Cerebellar nuclear complex (tissue), 1 donor: ENCODE data around the gene FKBP6.
"Not testable (repeated sequence)": the region's sequence is repeated elsewhere in the genome, so short reads cannot be mapped to it uniquely, and the experiment has no call there.

Source experiments
- DNase-seq, 2 experiments: peaks; one replicate each; lab custom pipeline; 2025; lab: John Stamatoyannopoulos, UW

Gene FKBP6, protein sequence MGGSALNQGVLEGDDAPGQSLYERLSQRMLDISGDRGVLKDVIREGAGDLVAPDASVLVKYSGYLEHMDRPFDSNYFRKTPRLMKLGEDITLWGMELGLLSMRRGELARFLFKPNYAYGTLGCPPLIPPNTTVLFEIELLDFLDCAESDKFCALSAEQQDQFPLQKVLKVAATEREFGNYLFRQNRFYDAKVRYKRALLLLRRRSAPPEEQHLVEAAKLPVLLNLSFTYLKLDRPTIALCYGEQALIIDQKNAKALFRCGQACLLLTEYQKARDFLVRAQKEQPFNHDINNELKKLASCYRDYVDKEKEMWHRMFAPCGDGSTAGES

DNA sequence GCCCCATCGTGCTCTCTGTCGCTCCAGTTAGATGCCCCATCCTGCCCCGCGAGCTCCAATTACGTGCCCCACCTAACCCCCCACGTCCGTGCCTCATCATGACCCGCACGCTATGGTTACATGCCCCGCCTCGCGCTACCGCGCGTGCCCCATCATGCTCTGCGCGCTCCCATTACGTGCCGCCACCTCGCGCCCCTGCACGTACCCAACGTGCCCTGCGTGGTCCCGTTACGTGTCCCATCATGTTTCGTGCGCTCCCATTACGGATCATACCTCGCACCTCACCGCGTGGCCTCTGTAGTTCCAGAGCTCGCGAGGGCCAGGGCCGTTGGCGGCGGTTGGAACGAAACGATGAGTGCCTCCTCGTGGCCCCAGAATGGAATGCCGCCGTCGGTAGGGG lies at the start of gene FKBP6, which contains the start of gene TRIM50:
FKBP6 (plus strand) TSS at position 240 of the 400 bp plus-strand sequence. CDS start 268 bp downstream, outside the sequence.
TRIM50 (minus strand) TSS at position 161 of the 400 bp plus-strand sequence. CDS start 3,295 bp downstream, outside the sequence.
- not testable (repeated sequence) for DNase-seq

DNA sequence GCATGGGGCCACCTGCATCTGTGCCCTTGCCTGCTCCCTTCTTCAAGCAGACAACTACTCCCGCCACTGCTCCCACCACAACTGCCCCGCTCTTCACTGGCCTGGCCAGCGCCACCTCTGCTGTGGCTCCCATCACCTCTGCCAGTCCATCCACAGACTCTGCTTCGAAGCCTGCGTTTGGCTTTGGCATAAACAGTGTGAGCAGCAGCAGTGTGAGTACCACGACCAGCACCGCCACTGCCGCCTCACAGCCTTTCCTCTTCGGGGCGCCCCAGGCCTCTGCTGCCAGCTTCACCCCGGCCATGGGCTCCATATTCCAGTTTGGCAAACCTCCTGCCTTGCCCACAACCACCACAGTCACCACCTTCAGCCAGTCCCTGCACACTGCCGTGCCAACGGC lies 30.7 kb upstream of the FKBP6 start:
- not testable (repeated sequence) for DNase-seq

DNA sequence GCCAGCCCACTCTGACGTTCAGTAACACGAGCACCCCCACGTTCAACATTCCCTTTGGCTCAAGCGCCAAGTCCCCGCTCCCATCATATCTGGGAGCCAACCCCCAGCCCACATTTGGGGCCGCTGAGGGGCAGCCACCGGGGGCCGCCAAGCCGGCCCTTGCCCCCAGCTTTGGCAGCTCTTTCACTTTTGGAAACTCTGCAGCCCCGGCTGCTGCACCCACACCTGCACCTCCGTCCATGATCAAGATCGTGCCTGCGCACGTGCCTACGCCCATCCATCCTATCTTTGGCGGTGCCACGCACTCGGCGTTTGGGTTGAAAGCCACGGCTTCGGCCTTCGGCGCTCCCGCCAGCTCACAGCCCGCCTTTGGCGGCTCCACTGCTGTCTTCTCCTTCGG lies 30.3 kb upstream of the FKBP6 start:
- not testable (repeated sequence) for DNase-seq

DNA sequence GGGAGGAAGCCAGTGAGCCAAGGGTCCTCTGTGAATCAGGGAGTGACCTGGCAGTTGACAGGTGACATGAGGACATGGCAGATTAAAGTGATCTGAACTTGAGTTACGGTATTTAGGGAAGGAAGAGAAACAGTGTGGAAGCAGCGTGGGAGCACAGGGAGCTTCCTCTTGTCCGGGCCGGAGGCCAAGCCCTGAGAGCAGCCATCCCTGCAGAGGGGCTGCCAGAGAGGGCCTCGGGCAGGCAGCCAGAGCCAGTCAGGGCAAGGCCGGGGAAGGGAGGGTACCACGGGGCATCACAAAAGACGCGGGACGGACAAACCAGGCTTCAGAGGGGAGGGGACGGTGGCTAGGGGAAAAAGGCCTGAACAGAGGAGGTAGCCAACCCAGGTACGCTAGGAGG lies 28.1 kb upstream of the FKBP6 start:
- DNase-seq, result not testable (repeated sequence)

DNA sequence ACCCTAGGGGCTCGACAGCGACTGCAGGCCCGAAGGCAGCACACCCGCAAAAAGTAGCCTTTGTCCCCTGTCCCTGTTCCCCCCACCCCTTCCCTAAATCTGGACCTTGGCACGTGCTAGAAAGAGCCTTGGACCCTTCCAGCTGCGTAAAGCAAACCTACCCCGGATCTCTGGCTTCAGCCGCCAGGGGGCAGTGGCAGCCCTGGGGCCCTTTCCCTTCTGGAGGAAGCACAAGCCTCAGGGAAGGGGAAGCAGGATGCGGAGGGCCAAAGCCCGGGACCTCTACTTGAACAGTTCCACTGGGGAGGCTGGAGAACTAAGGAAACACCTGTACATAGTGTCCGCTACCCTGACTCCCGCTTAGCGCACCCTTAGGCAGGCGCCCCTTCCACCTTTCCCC lies 26.9 kb upstream of the FKBP6 start:
- DNase-seq, result not testable (repeated sequence)

DNA sequence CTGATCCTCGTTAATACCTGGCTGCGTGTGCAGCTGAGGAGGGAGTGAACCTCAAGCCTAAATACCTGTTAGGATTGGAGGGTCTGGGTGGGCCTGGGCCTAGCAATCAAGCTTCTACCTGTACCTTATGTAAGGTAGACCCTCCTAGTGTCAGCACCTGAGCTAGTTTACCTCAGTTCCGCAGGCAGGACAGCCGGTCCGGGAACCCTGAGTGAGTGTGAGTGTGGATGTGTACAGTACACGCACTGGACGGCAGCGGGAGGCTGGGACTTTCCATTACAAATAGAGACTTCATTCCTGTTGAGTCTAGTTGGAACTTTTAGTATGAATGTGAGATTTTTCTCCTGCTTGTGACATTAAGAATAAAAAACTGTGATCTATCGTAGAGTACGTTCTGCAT lies 25.1 kb upstream of the FKBP6 start:
- not testable (repeated sequence) for DNase-seq

DNA sequence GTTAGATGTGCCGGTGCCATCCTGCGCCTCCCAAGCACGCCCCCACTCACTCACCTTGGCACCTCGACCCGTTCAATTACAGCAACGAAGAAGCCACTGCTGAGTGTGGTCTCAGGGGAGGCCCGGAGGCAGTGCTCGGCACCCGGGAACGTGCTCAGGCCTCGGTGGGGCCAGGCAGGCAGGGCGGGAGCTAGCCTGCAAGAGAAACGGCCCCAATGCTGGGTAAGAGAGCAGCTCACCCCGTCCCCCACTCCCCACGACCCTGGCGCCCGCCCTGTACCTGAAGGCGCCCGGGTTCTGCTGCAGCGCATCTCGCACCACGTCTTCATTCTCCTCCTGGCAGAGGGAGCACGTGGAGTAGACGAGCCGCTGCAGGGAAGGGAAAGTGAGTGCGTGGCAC lies 24.4 kb upstream of the FKBP6 start:
- DNase-seq, result no peak

DNA sequence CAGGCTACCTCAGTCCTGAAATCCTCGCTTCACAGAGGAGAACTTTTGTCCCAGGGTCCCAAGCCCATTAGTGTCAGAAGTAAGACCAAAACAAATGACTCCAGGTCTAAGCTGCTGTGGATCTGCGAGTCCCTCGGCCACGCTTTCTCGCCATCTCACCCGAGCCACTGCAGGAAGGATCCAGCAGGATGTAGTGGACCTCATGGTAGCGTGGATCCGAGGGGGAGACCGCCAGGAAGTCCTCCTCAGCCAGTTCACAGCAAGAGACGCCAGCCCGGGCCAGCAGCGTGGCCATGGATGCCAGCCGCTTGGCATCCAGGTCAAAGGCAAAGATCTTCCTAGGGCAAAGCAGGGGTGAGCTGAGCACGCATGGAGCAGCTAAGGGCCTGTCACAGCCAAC lies 23.9 kb upstream of the FKBP6 start:
- DNase-seq, result no peak

DNA sequence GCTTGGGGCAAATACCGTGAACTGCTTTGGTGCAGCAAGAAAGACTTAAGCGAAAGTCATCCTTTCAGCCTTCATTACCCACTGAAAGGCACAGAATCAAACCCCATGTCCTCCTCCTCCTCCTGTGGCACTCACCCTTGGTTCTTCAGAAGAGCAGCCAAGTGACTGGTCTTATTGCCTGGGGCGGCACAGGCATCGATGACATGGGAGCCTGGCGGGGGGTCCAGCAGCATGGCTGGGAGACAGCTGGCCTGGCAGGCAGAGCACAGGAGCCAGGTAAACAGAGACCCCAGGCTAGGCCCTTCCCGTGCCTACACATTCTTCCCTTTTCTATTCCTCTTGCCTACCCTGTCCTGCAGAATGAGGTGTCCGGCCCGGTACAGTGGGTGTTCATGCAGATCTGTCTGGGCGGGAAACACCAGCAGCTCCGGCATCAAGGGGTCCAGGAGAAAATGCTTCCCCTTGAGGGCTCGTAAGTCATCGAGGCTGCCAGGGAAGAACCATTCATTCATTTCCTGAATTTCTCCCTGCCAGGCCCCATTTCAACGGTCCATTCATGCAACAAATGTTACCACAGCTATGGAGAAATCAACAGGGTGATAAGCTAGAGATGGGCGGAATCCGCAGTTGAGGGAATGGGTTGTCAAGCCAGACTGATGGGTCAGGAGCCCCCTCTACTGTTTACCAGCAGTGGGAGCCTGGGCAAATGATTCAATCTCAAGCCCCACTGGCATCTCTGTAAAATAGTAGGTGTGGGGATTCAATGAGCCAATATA lies 23.2 kb upstream of the FKBP6 start:
- DNase-seq, result not testable (repeated sequence)

DNA sequence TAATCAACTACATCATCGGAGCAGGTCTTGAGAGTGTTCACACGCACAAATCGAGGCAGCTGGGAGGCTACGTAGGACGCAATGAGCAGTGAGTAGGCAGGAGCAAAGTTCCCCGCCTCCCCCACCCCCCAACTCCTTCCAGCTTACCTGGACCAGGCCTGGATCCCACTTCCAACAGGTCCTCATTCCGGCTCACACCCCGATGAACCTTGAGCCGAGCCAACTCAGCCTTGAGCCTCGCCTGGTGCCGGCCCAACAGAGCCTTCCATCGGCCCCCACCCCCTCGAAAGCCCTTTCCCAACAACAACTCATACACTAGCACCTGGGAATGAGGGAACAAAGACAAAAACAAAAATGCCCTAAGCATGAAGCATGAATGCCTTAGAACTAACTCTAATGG lies 20.5 kb upstream of the FKBP6 start:
- DNase-seq, result no peak

DNA sequence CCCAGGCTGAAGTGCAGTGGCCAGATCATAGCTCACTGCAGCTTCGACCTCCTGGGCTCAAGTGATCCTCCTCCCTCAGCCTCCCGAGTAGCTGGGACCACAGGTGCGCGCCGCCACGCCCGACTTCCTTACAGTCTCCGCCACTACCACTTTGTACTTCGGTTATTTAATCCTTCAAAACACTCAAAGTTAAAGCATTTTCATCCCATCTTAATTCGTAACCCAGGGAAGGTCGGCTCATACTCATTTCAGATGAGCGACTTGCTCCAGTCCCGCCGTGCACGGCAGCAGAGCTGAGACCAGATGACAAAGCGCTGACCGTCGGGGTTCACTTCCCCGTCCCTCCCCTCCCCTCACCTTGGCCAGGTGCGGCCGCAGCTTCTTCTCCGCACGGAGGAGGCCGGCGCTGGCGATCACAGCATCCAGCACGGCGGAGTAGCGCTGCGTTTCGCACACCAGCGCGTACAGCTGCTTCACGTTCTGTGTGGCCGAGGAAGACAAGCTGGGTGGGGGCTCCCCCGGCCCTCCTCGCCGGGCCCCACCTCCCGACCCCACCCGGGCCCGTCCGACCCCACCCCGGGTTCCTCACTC lies 19.8 kb upstream of the FKBP6 start:
- no peak for DNase-seq

DNA sequence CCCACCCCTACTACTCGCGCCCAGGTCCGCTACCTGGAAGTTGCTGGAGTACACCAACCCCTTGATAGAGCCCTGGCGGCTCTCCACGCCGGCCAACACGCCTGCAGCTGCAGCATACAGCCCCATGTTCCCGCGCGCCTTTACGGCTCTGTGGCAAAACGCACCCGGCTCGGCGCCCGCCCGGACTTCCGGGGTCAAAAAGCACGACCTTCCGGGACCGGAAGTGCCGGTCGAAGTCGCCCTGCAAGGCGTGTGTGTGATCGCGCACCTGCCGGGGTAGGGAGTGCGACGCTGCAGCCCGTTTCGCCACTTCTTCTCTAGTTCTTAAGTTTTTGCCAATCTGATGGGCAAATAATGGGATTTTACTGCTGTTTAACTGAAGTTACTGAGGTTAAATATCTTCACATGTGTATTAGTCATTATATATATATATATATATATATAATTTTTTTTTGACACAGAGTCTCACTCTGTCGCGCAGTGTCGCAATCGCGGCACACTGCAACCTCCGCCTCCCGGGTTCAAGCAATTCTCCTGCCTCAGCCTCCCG lies 19.2 kb upstream of the FKBP6 start, which contains the start of gene NSUN5:
NSUN5 (minus strand) TSS at position 162 of the 550 bp plus-strand sequence; CDS start at position 126, 36 bp downstream.
- DNase-seq, result no peak

DNA sequence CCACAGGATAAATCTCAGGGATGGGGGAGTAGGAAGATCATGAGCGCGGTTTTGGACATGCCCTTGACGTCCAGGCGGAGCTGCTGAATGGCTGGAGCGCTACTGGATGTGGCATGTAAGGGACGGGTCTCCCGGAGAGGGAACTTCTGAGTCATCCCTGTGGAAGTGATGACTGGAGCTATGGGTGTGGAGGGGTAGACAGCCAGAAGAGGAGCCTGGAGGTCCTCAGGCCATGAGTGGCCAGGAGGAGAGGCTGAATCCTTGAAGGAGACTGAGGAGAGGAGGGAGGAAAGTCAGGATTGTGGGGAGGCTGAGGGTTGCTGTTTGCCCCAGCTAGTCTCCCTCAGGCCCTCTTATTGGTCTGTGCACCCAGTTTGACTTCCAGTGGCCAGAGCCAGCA lies 16.5 kb upstream of the FKBP6 start:
- not testable (repeated sequence) for DNase-seq

DNA sequence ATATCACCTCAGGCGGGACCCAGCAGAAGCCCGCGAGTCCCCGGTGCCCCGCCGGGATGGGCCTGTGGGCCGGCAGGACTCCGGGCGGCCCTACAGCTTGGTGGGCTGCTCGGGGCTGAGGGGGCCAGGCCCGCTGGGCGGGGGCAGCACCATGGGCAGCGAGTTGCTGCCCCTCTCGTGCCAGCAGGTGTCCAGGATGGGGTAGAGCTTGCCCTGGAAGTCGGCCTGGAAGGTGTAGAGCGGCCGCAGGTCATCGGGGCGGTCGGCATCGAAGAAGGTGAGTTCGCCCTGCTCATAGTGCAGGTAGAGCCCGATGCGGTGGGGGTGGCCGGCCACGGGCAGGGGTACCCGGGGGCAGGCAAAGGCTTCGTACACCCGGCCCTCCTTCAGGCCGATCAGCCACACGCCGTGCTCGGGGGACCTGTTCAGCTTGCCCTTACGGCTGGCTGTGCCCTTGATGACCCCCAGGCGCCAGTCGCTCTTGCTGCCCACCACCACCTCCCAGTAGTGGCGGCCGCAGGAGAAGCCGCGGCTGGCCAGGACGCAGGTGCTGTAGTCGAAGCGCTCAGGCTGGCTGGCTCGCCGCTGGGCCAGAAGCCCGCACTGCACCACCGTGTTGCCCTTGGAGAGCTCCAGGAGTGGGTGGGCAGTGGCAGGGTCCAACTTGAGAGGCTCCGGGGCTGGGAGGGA lies 15.0 kb upstream of the FKBP6 start:
- no peak for DNase-seq

DNA sequence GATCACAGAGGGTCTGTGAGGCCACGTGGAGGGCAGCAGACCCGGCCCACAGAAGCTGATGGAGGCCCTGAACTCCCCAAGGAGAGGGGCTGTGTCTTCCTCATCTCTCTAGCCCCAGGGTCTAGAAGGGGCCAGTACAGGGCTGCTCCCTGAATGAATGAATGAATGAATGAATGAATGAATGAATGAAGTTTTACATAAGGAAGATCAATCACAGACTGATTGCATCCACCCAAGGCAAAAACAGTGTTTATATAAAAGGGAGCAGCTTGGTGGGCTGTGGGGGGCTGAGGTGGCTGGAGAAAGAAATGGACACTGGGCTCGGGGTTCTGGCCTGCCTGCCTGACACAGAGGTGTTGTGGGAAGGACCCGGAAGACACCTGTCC lies 14.4 kb upstream of the FKBP6 start:
- DNase-seq, result no peak

DNA sequence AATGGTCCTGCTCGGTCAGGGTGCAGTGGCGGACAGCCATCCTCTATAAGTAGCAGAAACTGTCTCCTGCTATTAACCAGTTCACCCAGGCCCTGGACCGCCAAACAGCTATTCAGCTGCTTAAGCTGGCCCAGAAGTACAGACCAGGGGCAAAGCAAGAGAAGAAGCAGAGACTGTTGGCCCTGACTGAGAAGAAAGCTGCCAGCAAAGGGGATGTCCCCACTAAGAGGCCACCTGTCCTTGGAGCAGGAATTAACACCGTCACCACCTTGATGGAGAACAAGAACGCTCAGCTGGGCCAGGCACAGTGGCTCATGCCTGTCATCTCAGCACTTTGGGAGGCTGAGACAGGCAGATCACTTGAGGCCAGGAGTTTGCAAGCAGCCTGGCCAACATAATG lies 13.7 kb upstream of the FKBP6 start:
- no peak for DNase-seq

DNA sequence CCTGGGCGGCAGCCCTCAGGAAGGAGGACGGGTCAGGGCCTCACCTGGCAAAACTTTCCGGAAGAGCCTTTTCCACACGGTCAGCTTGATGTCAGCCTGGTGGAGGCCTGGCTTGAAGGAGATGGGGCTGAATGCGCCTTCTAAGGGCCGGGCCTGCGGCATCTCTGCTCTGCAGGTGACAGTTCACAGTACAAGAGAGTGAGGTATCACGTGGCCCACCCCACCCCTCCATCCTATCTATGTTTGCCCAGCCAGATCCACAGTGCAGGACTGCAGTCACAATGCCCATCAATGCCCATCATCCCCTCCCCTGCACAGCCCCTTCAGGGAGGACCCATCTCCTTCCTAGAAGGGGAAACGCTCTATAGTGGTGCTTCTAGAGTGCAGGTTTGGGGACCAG lies 11.4 kb upstream of the FKBP6 start:
- DNase-seq, result no peak

DNA sequence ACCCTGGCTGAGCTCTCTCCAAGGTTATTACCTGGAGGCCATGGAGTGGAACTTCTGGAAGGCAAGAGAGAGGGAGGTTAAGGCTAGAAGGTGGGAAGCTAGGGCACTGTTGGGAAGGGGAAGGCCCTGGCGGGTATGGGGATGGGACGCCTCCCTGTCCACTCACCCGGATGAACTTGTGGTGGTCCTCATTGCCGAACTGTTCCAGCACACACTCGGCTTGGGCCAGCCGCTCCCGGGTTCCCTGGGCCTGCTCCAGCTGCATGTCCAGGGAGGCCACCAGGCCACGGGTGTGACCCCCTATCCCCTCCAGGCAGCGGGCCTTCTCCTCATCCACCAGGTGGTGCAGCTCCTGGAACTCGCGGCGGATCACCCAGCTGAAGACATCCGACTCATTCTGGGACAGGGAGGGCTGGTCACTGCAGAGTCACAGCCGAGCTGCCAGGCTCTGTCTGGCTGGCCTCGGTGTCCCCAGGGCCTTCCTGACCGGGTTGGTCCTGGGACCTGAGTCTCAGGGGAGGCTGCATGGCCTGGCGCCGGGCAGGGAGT lies 9.2 kb upstream of the FKBP6 start:
- not testable (repeated sequence) for DNase-seq

DNA sequence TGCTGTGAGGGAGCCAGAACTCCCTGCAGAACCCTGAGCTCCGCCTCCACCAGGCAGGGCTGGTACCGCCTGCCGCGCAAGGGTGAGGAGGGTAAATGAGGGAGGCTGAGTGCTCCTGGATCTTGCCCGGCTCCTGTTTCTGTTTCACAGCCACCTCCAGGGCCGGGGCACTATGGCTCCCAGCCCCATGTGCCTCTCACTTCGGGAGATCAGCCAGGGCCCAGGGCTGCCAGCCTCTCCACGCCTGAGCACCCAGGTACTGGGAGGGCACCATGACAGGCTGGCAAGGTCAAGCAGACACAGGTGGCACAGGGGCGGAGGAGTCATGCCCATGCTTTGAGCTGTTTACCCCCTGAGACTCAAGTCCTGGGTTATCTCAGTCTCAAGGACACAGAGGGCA lies 8.4 kb upstream of the FKBP6 start:
- DNase-seq, result not testable (repeated sequence)

DNA sequence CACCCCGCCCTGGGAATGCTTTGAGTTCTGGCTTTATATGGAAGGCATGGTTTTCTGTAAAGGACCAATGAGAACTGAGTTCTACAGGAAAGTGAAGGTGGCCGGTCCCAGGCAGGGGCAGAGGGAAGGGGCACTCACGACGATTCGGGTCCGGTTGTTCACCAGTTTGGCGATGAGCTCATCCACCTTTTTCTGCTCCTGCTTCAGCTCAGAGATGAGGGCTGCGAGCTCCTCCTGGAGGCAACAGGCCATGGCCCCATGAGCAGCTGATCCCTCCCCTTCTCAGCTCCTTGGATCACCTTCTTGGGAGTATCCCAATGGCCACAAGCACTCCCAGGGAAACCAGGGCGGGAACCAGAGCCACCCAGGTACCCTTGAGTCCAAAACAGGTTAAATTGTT lies 8.0 kb upstream of the FKBP6 start:
- DNase-seq, result not testable (repeated sequence)

DNA sequence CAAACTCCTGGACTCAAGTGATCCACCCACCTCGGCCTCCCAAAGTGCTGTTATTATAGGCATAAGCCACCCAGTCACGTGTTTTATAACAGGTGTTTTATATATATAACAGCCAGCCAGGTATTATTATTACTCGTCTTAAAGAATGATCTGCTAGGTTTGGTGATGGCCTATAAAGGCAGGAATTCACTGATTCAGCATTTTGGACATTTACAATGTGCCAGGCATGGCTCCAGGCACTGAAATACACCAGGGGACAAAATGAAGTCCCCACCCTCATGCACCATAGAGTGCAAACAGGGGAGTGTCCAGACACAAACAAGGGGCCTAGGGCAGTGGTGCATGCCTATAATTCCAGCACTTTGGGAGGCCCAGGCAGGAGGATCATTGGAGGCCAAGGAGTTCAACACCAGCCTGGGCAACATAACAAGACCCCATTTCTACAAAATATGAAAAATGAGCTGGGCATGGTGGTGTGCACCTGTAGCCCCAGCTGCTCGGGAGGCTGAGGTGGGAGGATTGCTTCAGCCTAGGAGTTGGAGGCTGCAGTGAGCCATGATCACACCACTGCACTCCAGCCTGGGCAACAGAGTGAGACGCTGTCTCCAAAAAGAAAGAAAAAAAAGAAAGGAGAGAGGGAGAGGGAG lies 4.4 kb upstream of the FKBP6 start:
- not testable (repeated sequence) for DNase-seq
